Measurements from ENCODE around the gene UBE2H. TPM values are rescaled to one million over a fixed set of nuclear protein-coding genes. Genes with fewer than 3 reads are reported as not detected.
"Not testable (repeated sequence)": the region's sequence is repeated elsewhere in the genome, so short reads cannot be mapped to it uniquely, and the experiment has no call there.

UBE2H gene
- total and polyA plus RNA-seq, 2 experiments from 2014 or later, result 73.4 to 98.9 TPM

DNA sequence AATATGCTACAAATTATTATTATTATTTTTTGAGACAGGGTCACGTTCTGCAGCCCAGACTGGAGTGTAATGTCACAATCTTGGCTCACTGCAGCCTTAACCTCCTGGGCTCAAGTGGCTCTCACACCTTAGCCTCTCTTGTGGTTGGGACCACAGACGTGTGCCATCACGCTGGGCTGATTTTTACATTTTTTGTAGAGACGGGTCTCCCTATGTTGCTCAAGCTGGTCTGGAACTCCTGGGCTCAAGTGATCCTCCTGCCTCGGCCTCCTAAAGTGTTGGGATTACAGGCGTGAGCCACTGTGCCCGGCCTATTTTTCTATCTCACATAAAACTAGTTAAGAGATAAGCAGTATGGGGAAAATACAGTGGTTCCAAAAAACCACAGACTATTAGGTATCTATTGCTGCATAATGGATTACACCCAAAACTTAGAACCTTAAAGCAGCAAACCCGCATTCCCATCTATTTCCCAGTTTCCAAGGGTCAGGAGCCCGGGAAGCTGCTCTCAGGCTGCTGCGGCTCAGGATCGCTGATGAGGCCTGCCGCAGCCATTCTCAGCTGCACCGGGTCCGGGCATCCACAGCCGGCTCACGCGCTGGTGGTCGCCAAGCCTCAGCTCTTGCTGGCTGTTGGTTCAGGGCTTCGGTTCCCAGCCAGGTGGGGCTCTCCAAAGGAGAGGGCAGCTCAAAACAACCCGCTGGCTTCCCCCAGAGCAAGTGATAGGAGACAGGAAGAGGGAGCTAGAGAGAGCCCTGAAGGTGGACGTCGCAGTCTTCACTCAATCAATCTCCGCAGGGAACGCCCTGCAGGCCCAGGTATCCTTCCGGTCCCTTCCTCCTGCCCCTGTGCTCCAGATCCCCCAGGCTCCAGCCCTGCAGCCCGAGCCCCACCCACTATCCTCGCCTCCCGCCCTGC is 128.2 kb downstream of the UBE2H start:
- Histone ChIP-seq H3K36me3 (replicated peaks; ENCODE audit: insufficient read depth, low read depth) (no peaks in the 10 kb centered on the region), H3K9me2 (replicated peaks; ENCODE audit: insufficient read depth) (no peaks in the 10 kb centered on the region), H3K27me3 (no peaks in the 10 kb centered on the region), H3K4me1 (ENCODE audit: insufficient read depth) (peaks cover 4% of the 10 kb centered on the region), H3K27ac (peak overlapping the region; percentile 69), H3K9me3 (ENCODE audit: low read depth) (no peaks in the 10 kb centered on the region), H3K4me2 (peak overlapping the region; percentile 98), H3K4me3 (peak overlapping the region; percentile 85), H3K79me2 (no peaks in the 10 kb centered on the region), H4K20me1 (ENCODE audit: insufficient read depth, poor library complexity, severe bottlenecking) (no peaks in the 10 kb centered on the region), H2AFZ (peak overlapping the region; percentile 85)
- DNase-seq (ENCODE audit: low spot score), result peak; percentile 83
- TF ChIP-seq, protein P1, sequence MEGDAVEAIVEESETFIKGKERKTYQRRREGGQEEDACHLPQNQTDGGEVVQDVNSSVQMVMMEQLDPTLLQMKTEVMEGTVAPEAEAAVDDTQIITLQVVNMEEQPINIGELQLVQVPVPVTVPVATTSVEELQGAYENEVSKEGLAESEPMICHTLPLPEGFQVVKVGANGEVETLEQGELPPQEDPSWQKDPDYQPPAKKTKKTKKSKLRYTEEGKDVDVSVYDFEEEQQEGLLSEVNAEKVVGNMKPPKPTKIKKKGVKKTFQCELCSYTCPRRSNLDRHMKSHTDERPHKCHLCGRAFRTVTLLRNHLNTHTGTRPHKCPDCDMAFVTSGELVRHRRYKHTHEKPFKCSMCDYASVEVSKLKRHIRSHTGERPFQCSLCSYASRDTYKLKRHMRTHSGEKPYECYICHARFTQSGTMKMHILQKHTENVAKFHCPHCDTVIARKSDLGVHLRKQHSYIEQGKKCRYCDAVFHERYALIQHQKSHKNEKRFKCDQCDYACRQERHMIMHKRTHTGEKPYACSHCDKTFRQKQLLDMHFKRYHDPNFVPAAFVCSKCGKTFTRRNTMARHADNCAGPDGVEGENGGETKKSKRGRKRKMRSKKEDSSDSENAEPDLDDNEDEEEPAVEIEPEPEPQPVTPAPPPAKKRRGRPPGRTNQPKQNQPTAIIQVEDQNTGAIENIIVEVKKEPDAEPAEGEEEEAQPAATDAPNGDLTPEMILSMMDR (IDR thresholded peaks at IDR 0.05; ENCODE audit: poor library complexity), result peak; percentile 41
- TF ChIP-seq EZH2phosphoT487 (IDR thresholded peaks at IDR 0.05; ENCODE audit: low read depth, severe bottlenecking, unreplicated experiment) (no peak), EZH2 (IDR thresholded peaks at IDR 0.05; ENCODE audit: borderline replicate concordance) (no peak)
- WGBS (ENCODE audit: low lambda C conversion rate, missing lambda C conversion rate), result 33% methylated on average over 25 of the region's 28 CpGs

DNA sequence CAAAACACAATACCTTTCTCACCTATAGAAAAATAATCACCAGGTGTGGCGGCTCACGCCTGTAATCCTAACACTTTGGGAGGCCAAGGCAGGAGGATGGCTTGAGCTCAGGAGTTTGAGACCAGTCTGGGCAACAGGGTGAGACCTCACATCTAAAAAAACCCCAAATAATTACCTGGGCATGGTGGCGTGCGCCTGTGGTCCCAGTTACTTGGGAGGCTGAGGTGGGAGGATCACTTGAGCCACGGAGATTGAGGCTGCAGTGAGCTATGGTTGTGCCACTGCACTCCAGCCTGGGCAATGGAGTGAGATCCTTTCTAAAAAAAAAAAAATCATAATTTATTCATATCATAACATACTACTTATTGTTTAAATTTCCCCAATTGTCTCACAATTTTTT is 129.6 kb downstream of the UBE2H start:
- H4K20me1 ChIP-seq (ENCODE audit: insufficient read depth, poor library complexity, severe bottlenecking); H3K36me3 ChIP-seq (replicated peaks; ENCODE audit: insufficient read depth, low read depth); H3K4me3 ChIP-seq; H3K4me2 ChIP-seq; H3K9me3 ChIP-seq (ENCODE audit: low read depth); H2AFZ ChIP-seq; H3K4me1 ChIP-seq (ENCODE audit: insufficient read depth); DNase-seq (ENCODE audit: low spot score); H3K27ac ChIP-seq; H3K79me2 ChIP-seq; H3K9me2 ChIP-seq (replicated peaks; ENCODE audit: insufficient read depth); H3K27me3 ChIP-seq: not testable (repeated sequence)
- 97% methylated on average over 5 of the region's 5 CpGs for WGBS (ENCODE audit: low lambda C conversion rate, missing lambda C conversion rate)

DNA sequence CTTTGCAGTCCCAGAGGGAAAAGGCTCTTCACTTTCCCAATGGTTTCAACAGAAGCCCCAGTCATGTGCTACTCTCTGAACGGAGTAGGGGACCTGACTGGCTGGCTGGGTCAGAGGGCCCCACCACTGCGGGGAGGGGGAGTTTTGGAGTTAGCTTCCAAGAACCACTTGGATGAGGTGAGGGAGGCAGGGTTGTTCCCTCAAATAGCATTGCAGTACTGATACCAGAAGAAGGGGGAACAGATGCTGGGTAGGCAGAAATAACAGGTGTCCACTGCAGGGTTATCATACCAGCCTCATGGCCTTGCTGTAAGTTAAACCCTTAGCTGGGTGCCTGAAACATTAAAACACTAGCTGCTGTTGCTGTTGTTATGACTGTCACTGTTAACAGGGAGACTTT is 131.3 kb downstream of the UBE2H start:
- no peaks in the 10 kb centered on the region for H3K9me2 ChIP-seq (replicated peaks; ENCODE audit: insufficient read depth)
- no peak overlapping the region for H3K27ac ChIP-seq
- 88% methylated on average over 2 of the region's 2 CpGs for WGBS (ENCODE audit: low lambda C conversion rate, missing lambda C conversion rate)
- peaks cover 4% of the 10 kb centered on the region for H3K4me1 ChIP-seq (ENCODE audit: insufficient read depth)
- H2AFZ ChIP-seq, result no peak overlapping the region
- H3K9me3 ChIP-seq (ENCODE audit: low read depth), result peaks cover 8% of the 10 kb centered on the region
- H3K4me2 ChIP-seq, result no peak overlapping the region
- H3K36me3 ChIP-seq (replicated peaks; ENCODE audit: insufficient read depth, low read depth), result no peaks in the 10 kb centered on the region
- TF ChIP-seq EZH2phosphoT487 (IDR thresholded peaks at IDR 0.05; ENCODE audit: low read depth, severe bottlenecking, unreplicated experiment) (no peak), EZH2 (IDR thresholded peaks at IDR 0.05; ENCODE audit: borderline replicate concordance) (no peak)
- TF ChIP-seq, protein P1 (IDR thresholded peaks at IDR 0.05; ENCODE audit: poor library complexity), result no peak
- DNase-seq (ENCODE audit: low spot score), result no peak
- no peak overlapping the region for H3K4me3 ChIP-seq
- H3K79me2 ChIP-seq, result no peaks in the 10 kb centered on the region
- H3K27me3 ChIP-seq, result no peaks in the 10 kb centered on the region
- H4K20me1 ChIP-seq (ENCODE audit: insufficient read depth, poor library complexity, severe bottlenecking), result no peaks in the 10 kb centered on the region

DNA sequence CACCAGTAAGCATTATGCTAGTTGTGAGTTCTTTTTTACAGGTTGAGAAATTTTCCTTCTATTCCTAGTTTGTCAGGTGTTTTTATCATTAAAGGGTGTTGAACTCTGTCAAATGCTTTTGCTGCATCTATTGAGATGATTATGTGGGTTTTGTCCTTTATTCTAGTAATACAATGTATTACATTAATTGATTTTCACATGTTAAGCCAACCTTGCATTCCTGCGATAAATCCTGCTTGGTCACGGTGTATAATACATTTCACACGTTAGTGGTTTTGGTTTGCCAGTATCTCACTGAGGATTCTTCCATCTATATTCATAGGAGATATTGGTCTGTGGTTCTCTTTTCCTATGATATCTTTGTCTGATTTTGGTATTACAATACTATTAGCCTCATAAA is 136.0 kb downstream of the UBE2H start:
- no peak overlapping the region for H2AFZ ChIP-seq
- no peaks in the 10 kb centered on the region for H3K36me3 ChIP-seq (replicated peaks; ENCODE audit: insufficient read depth, low read depth)
- no peaks in the 10 kb centered on the region for H3K4me1 ChIP-seq (ENCODE audit: insufficient read depth)
- H3K9me2 ChIP-seq (replicated peaks; ENCODE audit: insufficient read depth), result no peaks in the 10 kb centered on the region
- no peak overlapping the region for H3K4me3 ChIP-seq
- no peaks in the 10 kb centered on the region for H3K27me3 ChIP-seq
- no peak overlapping the region for H3K27ac ChIP-seq
- no peaks in the 10 kb centered on the region for H4K20me1 ChIP-seq (ENCODE audit: insufficient read depth, poor library complexity, severe bottlenecking)
- DNase-seq (ENCODE audit: low spot score), result no peak
- no peak for TF ChIP-seq EZH2phosphoT487 (IDR thresholded peaks at IDR 0.05; ENCODE audit: low read depth, severe bottlenecking, unreplicated experiment)
- WGBS (ENCODE audit: low lambda C conversion rate, missing lambda C conversion rate), result 98% methylated on average over 3 of the region's 3 CpGs
- no peaks in the 10 kb centered on the region for H3K79me2 ChIP-seq
- peaks cover 8% of the 10 kb centered on the region for H3K9me3 ChIP-seq (ENCODE audit: low read depth)
- H3K4me2 ChIP-seq, result no peak overlapping the region
